ENCODE data around the gene SPOP.

SPOP gene

GRCh38 chr17:49612726-49613125, 65.2 kb downstream of the SPOP start:
- DNase-seq: no peak

- DNase-seq: no peak
These were observed 66.9 kb downstream of the SPOP start for GRCh38 chr17:49610883-49611584.

- no peak for DNase-seq
These were observed 73.5 kb downstream of the SPOP start for GRCh38 chr17:49604314-49604869.

- no peak for DNase-seq
These were observed 74.2 kb downstream of the SPOP start for GRCh38 chr17:49603720-49604119.

- no peak for DNase-seq
These were observed 74.7 kb downstream of the SPOP start for GRCh38 chr17:49603238-49603637.

- no peak for DNase-seq
These were observed 75.1 kb downstream of the SPOP start for GRCh38 chr17:49602783-49603182.

GRCh38 chr17:49600949-49601348, 76.9 kb downstream of the SPOP start:
- DNase-seq: no peak

GRCh38 chr17:49598918-49599317, 79.0 kb downstream of the SPOP start:
- no peak for DNase-seq

GRCh38 chr17:49597928-49598655, 79.8 kb downstream of the SPOP start:
- no peak for DNase-seq

- no peak for DNase-seq
These were observed 80.5 kb downstream of the SPOP start for GRCh38 chr17:49597436-49597835.

GRCh38 chr17:49596613-49597244, 81.2 kb downstream of the SPOP start:
- DNase-seq: no peak

GRCh38 chr17:49595980-49596379, 81.9 kb downstream of the SPOP start:
- DNase-seq: no peak

- no peak for DNase-seq
These were observed 82.6 kb downstream of the SPOP start for GRCh38 chr17:49595328-49595727.

- DNase-seq: no peak
These were observed 85.6 kb downstream of the SPOP start for GRCh38 chr17:49592263-49592662.

GRCh38 chr17:49590874-49591273, 87.0 kb downstream of the SPOP start:
- no peak for DNase-seq

- no peak for DNase-seq
These were observed 88.3 kb downstream of the SPOP start for GRCh38 chr17:49589577-49589927.

- no peak for DNase-seq
These were observed 88.9 kb downstream of the SPOP start for GRCh38 chr17:49588726-49589576.

- no peak for DNase-seq
These were observed 89.6 kb downstream of the SPOP start for GRCh38 chr17:49588312-49588711.

GRCh38 chr17:49587366-49588073, 90.4 kb downstream of the SPOP start:
- no peak for DNase-seq

- DNase-seq: no peak
These were observed 92.4 kb downstream of the SPOP start for GRCh38 chr17:49585422-49586027.

- no peak for DNase-seq
These were observed 94.0 kb downstream of the SPOP start for GRCh38 chr17:49583889-49584288.

GRCh38 chr17:49583226-49583625, 94.7 kb downstream of the SPOP start:
- DNase-seq: no peak
